K562 (cell line): Measurements from ENCODE around the gene SHC1. TPM values are rescaled to one million over a fixed set of nuclear protein-coding genes. Genes with fewer than 3 reads are reported as not detected.

Source experiments
- HDGF ChIP-seq: fragments of 450-650 bp; IDR thresholded peaks from 2 replicates; pipeline ENCODE4 v1.6.1; 2016
- HMG20A ChIP-seq: fragments of 450-650 bp; formaldehyde crosslinking; conservative IDR thresholded peaks from 2 replicates; pipeline ENCODE4 v1.4.0; 2020; ENCODE audit warnings: mild to moderate bottlenecking, mixed read lengths
- HNRNPL ChIP-seq: fragments of 200-400 bp; formaldehyde crosslinking; IDR thresholded peaks from 2 replicates; pipeline ENCODE4 v1.6.1; 2017; ENCODE audit warnings: low read depth, mild to moderate bottlenecking, low read length
- NONO ChIP-seq, 2 experiments: fragments of 200-400 bp in 1 of 2; fragments of 450-650 bp in 1 of 2; formaldehyde crosslinking in 1 of 2; IDR thresholded peaks; 2 replicates each; pipeline ENCODE4 v1.6.1; 2017; ENCODE audit warnings: low read depth in 2 of 2, mild to moderate bottlenecking in 2 of 2, moderate library complexity in 2 of 2, low read length in 1 of 2
- SIN3A ChIP-seq, 2 experiments: fragments of 150-350 bp in 1 of 2; IDR thresholded peaks; 2 replicates each; pipeline ENCODE4 v1.6.1; 2011 to 2016; ENCODE audit warnings: borderline replicate concordance in 2 of 2, low read depth in 2 of 2, low read length in 2 of 2, mild to moderate bottlenecking in 2 of 2, moderate library complexity in 2 of 2; ENCODE audit not compliant: control insufficient read depth in 1 of 2
- SMAD3 ChIP-seq: fragments of 450-650 bp; formaldehyde crosslinking; conservative IDR thresholded peaks from 2 replicates; pipeline ENCODE4 v1.4.0; 2020; ENCODE audit warnings: mild to moderate bottlenecking
- TEAD2 ChIP-seq: fragments of 450-650 bp; IDR thresholded peaks from 2 replicates; pipeline ENCODE4 v1.6.1; 2016; ENCODE audit warnings: missing genetic modification characterization, control low read depth, missing compliant biosample characterization
- YBX1 ChIP-seq: fragments of 450-650 bp; IDR thresholded peaks from 2 replicates; pipeline ENCODE4 v1.7.1; 2016; ENCODE audit warnings: mild to moderate bottlenecking
- ZBTB9 ChIP-seq: fragments of 450-650 bp; formaldehyde crosslinking; IDR thresholded peaks from 2 replicates; pipeline ENCODE4 v1.4.0; 2020; ENCODE audit warnings: mild to moderate bottlenecking, moderate library complexity
- ZNF24 ChIP-seq: fragments of 450-650 bp; IDR thresholded peaks from 2 replicates; pipeline ENCODE4 v1.6.1; 2016
- ZNF263 ChIP-seq: sonication (generic); formaldehyde crosslinking; IDR thresholded peaks from 2 replicates; pipeline ENCODE4 v1.8.0; 2022; ENCODE audit warnings: mild to moderate bottlenecking, missing genetic modification reagents, borderline replicate concordance
- ZNF282 ChIP-seq: sonication (generic); formaldehyde crosslinking; IDR thresholded peaks from 2 replicates; pipeline ENCODE4 v1.8.1; 2023; ENCODE audit warnings: missing genetic modification reagents
- ZNF717 ChIP-seq: fragments of 250-450 bp; sonication (Bioruptor Pico); IDR thresholded peaks from 2 replicates; pipeline ENCODE4 v1.5.0; 2021
- polyA plus RNA-seq, 8 experiments: library from polyadenylated mRNA; depleted of rRNA in 4 of 8; stranded (reverse) in 5 of 8; unstranded in 3 of 8; fragments of >200 nt; fragmentation: Nextera tagmentation in 2 of 8; fragmentation: Illumina TruSeq in 1 of 8; extraction: Ambion mirVana in 2 of 8; extraction: Trizol in 1 of 8; gene quantifications; 2 replicates each; pipeline versions ENCODE4 v1.2.1 to v1.2.3, GENCODE V29; 2011 to 2014; ENCODE audit warnings: inconsistent platforms in 1 of 8, missing spikeins in 1 of 8
- total RNA-seq, 7 experiments: library from RNA; depleted of rRNA in 6 of 7; stranded (reverse); fragments of >200 nt in 6 of 7; fragmentation: Illumina TruSeq in 2 of 7; extraction: Trizol in 2 of 7; gene quantifications; 2 replicates each; pipeline versions ENCODE4 v1.2.1 to v1.2.3, GENCODE V29; 2011 to 2021; ENCODE audit warnings: low replicate concordance in 1 of 7
- TF ChIP-seq, protein P1 (sequence below): fragments of 250-450 bp; sonication (Bioruptor Pico); IDR thresholded peaks from 2 replicates; pipeline ENCODE4 v1.4.0; 2020; ENCODE audit warnings: mild to moderate bottlenecking, moderate library complexity, borderline replicate concordance

The SHC1 gene
- total and polyA plus RNA-seq, 9 of the 15 experiments (the other 6 are each of a cell fraction or from before 2014, with no cell fraction given): 4.1 to 113 (median 51.9) TPM

- TF ChIP-seq SIN3A (IDR thresholded peaks at IDR 0.05; ENCODE audit: borderline replicate concordance in 2 of 2, control insufficient read depth in 1 of 2, low read depth in 2 of 2, low read length in 2 of 2) (peak in 1 of 2 experiments; percentile 67; a peak in 1 of 4 replicates), ZNF282 (CRISPR knock-in tag) (no peak), ZNF24 (no peak), NONO (IDR thresholded peaks at IDR 0.05; ENCODE audit: low read depth in 2 of 2, low read length in 1 of 2) (no peak; a peak in 1 of 4 replicates), ZNF263 (CRISPR knock-in tag) (no peak), HDGF (no peak), ZNF717 (CRISPR knock-in tag) (no peak), TEAD2 (tag) (no peak), HNRNPL (no peak), SMAD3 (CRISPR knock-in tag) (no peak), ZBTB9 (CRISPR knock-in tag) (peak; percentile 19; the same call in 1 of the 2 replicates), YBX1 (no peak), HMG20A (CRISPR knock-in tag) (no peak)
- TF ChIP-seq, protein P1, sequence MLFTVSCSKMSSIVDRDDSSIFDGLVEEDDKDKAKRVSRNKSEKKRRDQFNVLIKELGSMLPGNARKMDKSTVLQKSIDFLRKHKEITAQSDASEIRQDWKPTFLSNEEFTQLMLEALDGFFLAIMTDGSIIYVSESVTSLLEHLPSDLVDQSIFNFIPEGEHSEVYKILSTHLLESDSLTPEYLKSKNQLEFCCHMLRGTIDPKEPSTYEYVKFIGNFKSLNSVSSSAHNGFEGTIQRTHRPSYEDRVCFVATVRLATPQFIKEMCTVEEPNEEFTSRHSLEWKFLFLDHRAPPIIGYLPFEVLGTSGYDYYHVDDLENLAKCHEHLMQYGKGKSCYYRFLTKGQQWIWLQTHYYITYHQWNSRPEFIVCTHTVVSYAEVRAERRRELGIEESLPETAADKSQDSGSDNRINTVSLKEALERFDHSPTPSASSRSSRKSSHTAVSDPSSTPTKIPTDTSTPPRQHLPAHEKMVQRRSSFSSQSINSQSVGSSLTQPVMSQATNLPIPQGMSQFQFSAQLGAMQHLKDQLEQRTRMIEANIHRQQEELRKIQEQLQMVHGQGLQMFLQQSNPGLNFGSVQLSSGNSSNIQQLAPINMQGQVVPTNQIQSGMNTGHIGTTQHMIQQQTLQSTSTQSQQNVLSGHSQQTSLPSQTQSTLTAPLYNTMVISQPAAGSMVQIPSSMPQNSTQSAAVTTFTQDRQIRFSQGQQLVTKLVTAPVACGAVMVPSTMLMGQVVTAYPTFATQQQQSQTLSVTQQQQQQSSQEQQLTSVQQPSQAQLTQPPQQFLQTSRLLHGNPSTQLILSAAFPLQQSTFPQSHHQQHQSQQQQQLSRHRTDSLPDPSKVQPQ: no peak
These were observed 29.2 kb upstream of the SHC1 start (continued) for GRCh38 chr1:154999571-155000410.
